Peyer's patch (tissue), 4 donors: ENCODE data around the gene PAK1IP1. TPM values are rescaled to one million over a fixed set of nuclear protein-coding genes. Genes with fewer than 3 reads are reported as not detected.
"Not testable (repeated sequence)": the region's sequence is repeated elsewhere in the genome, so short reads cannot be mapped to it uniquely, and the experiment has no call there.

Experiments
- DNase-seq, 3 donors: peaks; one replicate each; pipeline ENCODE4 v3.0.0-alpha.2; 2017 to 2019
- H3K27ac ChIP-seq, 4 donors: fragments of 200-600 bp; sonication (generic); one replicate each; pipeline ENCODE4 v1.5.1; 2016 to 2019
- H3K27me3 ChIP-seq, 2 donors: fragments of 200-600 bp; sonication (generic); one replicate each; pipeline ENCODE4 v1.5.1; 2019
- H3K36me3 ChIP-seq, 3 donors: fragments of 200-600 bp; sonication (generic); one replicate each; pipeline ENCODE4 v1.5.1; 2016 to 2019
- H3K4me1 ChIP-seq, 4 donors: fragments of 200-600 bp; sonication (generic); one replicate each; pipeline ENCODE4 v1.5.1; 2016 to 2019
- H3K4me3 ChIP-seq, 4 donors: fragments of 200-600 bp; sonication (generic); 1 replicate in 3 of 4; 2 replicates in 1 of 4; pipeline ENCODE4 v1.5.1; 2016 to 2019; ENCODE audit warnings: mild to moderate bottlenecking in 1 of 4
- H3K9me3 ChIP-seq, 4 donors: fragments of 200-600 bp; sonication (generic); one replicate each; pipeline ENCODE4 v1.5.1; 2016 to 2019; ENCODE audit warnings: mild to moderate bottlenecking in 1 of 4
- CTCF ChIP-seq, 6 experiments: fragments of 450-650 bp in 4 of 6; fragments of 200-600 bp in 2 of 6; sonication (generic) in 1 of 6; IDR thresholded peaks; one replicate each; pipeline ENCODE4 v1.5.1; 2017 to 2019; ENCODE audit warnings: antibody characterized with exemption in 6 of 6, mild to moderate bottlenecking in 3 of 6, moderate library complexity in 1 of 6
- POLR2A ChIP-seq, 2 donors: fragments of 450-650 bp; IDR thresholded peaks; one replicate each; pipeline ENCODE4 v1.5.1; 2017; ENCODE audit warnings: antibody characterized with exemption in 2 of 2, mild to moderate bottlenecking in 2 of 2, moderate library complexity in 2 of 2
- total RNA-seq, 4 donors: library from RNA; depleted of rRNA; stranded (reverse); fragments of >200 nt; gene quantifications; one replicate each; pipeline ENCODE4 v1.1.0, GENCODE V29; 2016

The PAK1IP1 gene
- total RNA-seq, 4 donors from 2014 or later = 3.3 to 6.8 (median 5.5) TPM

DNA sequence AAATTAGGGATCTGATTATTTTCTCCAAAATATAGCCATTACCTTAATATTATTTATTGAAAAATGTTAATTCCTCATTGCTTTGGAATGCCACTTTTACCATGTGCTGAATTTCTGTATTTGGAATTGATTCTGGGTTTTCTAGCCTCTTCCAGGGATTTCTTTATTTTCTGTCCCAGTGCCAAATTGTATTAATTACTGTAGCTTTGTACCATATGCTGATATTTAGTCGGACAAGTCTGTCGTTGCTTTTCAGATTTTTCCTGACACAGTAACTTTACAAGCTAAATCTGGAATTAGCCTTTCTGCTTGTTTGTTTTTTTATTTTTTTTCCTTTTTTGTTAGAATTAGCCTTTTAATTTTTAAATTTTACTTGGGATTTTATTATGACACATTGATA, 42.0 kb downstream of the PAK1IP1 start:
- no peak overlapping the region for H3K4me3 ChIP-seq
- DNase-seq = no peak
- no peak for TF ChIP-seq CTCF (IDR thresholded peaks at IDR 0.05)
- no peak for TF ChIP-seq POLR2A (IDR thresholded peaks at IDR 0.05)
- peaks cover 0 to 17% (median 0%) of the 10 kb centered on the region in 3 donors for H3K36me3 ChIP-seq
- no peaks in the 10 kb centered on the region for H3K4me1 ChIP-seq
- no peaks in the 10 kb centered on the region for H3K9me3 ChIP-seq
- no peak overlapping the region for H3K27ac ChIP-seq
- no peaks in the 10 kb centered on the region for H3K27me3 ChIP-seq

DNA sequence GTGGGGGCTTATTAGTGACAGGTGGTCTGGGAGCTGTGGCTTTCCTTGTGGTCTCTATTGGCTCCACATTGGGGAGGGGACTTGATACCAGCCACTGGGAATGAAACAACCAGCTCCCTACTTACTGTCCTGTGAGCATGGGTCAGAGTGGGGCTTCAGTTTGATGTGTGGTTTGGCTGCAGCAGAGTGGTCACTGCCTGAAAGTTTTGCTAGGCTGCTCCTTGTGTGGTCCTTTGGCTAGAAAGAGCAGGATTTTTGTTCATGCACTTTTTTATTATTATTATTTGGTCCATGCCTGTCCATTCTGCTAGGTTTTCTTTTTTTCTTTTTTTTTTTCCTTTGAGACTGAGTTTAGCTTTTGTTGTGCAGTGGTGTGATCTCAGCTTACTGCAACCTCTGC, 45.3 kb downstream of the PAK1IP1 start:
- Histone ChIP-seq H3K27ac (no peak overlapping the region), H3K4me1 (no peaks in the 10 kb centered on the region), H3K4me3 (no peak overlapping the region), H3K36me3 (no peaks in the 10 kb centered on the region), H3K9me3 (no peaks in the 10 kb centered on the region), H3K27me3 (no peaks in the 10 kb centered on the region)
- TF ChIP-seq POLR2A (IDR thresholded peaks at IDR 0.05) (no peak), CTCF (IDR thresholded peaks at IDR 0.05) (no peak)
- no peak for DNase-seq

GRCh38 chr6:10741643-10742042, 46.9 kb downstream of the PAK1IP1 start:
- not testable (repeated sequence) for H3K4me1 ChIP-seq, H3K27me3 ChIP-seq, H3K36me3 ChIP-seq, DNase-seq, H3K4me3 ChIP-seq, H3K27ac ChIP-seq, H3K9me3 ChIP-seq

DNA sequence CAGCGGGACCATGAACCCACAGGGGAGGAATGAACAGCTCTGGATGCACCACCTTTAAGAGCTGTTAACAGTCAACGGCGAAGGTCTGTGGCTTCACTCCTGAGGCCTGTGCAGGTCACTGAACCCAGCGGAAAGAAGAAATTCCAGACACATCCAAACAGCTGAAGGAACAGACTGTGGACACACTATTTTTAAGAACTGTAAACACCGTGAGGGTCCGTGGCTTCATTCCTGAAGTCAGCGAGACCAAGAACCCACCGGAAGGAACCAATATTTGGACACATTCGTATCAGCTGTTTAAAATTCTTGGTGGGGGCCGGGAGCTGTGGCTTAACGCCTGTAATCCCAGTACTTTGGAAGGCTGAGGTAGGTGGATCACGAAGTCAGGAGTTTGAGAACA, 47.5 kb downstream of the PAK1IP1 start:
- TF ChIP-seq POLR2A (IDR thresholded peaks at IDR 0.05) = no peak
- no peak for TF ChIP-seq CTCF (IDR thresholded peaks at IDR 0.05)
- no peak overlapping the region for H3K4me3 ChIP-seq
- no peak for DNase-seq
- H3K4me1 ChIP-seq = peaks cover 0 to 4% (median 1%) of the 10 kb centered on the region in 4 donors
- H3K36me3 ChIP-seq = no peaks in the 10 kb centered on the region
- H3K27ac ChIP-seq = no peak overlapping the region
- H3K27me3 ChIP-seq = no peaks in the 10 kb centered on the region
- H3K9me3 ChIP-seq = no peaks in the 10 kb centered on the region

DNA sequence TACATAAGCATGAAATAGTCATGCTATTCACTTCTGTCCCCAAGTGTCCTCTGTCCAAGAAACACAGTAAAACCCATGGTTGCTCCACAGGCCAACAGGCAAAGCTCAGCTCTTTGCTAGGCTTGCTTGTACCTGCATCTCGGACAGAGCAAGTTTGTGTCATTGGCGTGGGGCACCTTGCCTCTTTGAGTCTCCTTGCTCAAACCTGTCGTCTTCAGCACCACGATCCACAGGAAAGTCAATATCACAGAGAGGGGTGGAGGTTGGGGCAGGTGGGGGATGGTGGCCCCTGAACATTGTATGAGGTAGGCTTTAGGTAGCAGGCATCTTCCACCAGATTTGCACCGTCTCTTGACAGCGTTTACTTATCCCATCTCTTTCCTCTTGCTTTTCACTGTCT, 48.7 kb downstream of the PAK1IP1 start:
- H3K9me3 ChIP-seq = no peaks in the 10 kb centered on the region
- no peaks in the 10 kb centered on the region for H3K36me3 ChIP-seq
- no peak overlapping the region for H3K27ac ChIP-seq
- TF ChIP-seq CTCF (IDR thresholded peaks at IDR 0.05) (no peak), POLR2A (IDR thresholded peaks at IDR 0.05) (no peak)
- H3K4me3 ChIP-seq = no peak overlapping the region
- H3K27me3 ChIP-seq = no peaks in the 10 kb centered on the region
- peaks cover 0 to 8% (median 3%) of the 10 kb centered on the region in 4 donors for H3K4me1 ChIP-seq
- no peak for DNase-seq

GRCh38 chr6:10745116-10745515, 50.3 kb downstream of the PAK1IP1 start:
- no peak for TF ChIP-seq POLR2A (IDR thresholded peaks at IDR 0.05)
- TF ChIP-seq CTCF (IDR thresholded peaks at IDR 0.05) = no peak
- DNase-seq = no peak
- no peak overlapping the region for H3K4me3 ChIP-seq

More at GRCh38 chr6:10745116-10745515, 50.3 kb downstream of the PAK1IP1 start:
- no peaks in the 10 kb centered on the region for H3K36me3 ChIP-seq
- H3K4me1 ChIP-seq = peaks cover 0 to 21% (median 7%) of the 10 kb centered on the region in 4 donors
- H3K9me3 ChIP-seq = no peaks in the 10 kb centered on the region
- no peaks in the 10 kb centered on the region for H3K27me3 ChIP-seq
- no peak overlapping the region for H3K27ac ChIP-seq
